ENCODE measurements around the gene TBXA2R. TPM values are rescaled to one million over a fixed set of nuclear protein-coding genes. Genes with fewer than 3 reads are reported as not detected.

TBXA2R gene
- total RNA-seq, 1 donor from 2014 or later = 0.39 TPM

DNA sequence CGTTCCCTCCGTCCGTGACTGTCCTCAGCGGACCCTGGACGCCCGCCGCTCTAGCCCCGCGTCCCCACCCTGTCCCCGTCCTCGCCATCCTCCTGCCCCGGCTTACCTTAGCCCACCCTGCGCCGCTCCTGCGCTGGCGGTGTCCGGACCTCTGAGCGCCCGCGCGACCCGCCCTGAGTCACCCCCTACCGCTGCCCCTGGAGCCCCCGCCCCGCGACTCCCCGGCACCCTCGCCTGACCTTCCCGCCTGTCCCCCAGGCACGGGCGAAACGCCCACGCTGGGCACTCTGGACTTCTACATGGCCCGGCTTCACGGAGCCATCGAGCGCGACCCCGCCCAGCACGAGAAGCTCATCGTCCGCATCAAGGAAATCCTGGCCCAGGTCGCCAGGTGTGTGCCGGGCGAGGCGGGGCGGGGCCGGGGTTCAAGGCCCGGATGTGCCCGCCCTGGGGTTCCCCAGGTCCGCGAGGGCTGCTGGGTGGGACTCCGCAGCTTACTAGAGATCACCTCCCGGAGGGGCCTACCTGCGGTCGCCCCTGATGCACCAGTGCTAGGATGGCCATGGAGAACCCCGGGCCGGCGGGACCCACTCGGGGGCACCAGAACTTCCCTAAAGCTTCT is 28.8 kb downstream of the TBXA2R start:
- H3K9me3 Mint-ChIP-seq (ENCODE audit: unreplicated experiment) = peaks cover 2% of the 10 kb centered on the region
- peaks cover 3% of the 10 kb centered on the region for H3K36me3 ChIP-seq (ENCODE audit: insufficient read depth, low read length)
- no peak overlapping the region for H3K4me3 Mint-ChIP-seq (ENCODE audit: unreplicated experiment)
- H3K4me3 ChIP-seq (ENCODE audit: insufficient read depth, low read depth, low read length) = no peak overlapping the region
- H2AFZ ChIP-seq (ENCODE audit: low read depth, low read length) = no peak overlapping the region
- peaks cover 6% of the 10 kb centered on the region for H3K79me2 ChIP-seq (ENCODE audit: insufficient read depth, low read length)
- H3K27me3 Mint-ChIP-seq (ENCODE audit: low read depth, unreplicated experiment) = peaks cover 7% of the 10 kb centered on the region
- H3K9ac ChIP-seq (ENCODE audit: low read length) = no peak overlapping the region
- no peak for TF ChIP-seq CTCF (IDR thresholded peaks at IDR 0.05; ENCODE audit: insufficient read depth, low read depth, low read length)
- TF ChIP-seq EZH2 (IDR thresholded peaks at IDR 0.05; ENCODE audit: insufficient read depth, low read length) = no peak
- H3K27ac Mint-ChIP-seq (ENCODE audit: unreplicated experiment) = no peak overlapping the region
- DNase-seq (ENCODE audit: low read depth) = no peak
- H3K27me3 ChIP-seq (ENCODE audit: insufficient read depth, low read length) = no peaks in the 10 kb centered on the region
- FAIRE-seq = no peak
- H3K4me2 ChIP-seq (ENCODE audit: low read length) = no peak overlapping the region
- peaks cover 15% of the 10 kb centered on the region for H3K4me1 Mint-ChIP-seq (ENCODE audit: low read depth, unreplicated experiment)
- peaks cover 24% of the 10 kb centered on the region for H3K4me1 ChIP-seq (ENCODE audit: insufficient read depth, low read length)
- H3K27ac ChIP-seq (ENCODE audit: low read depth, low read length) = no peak overlapping the region
- peaks cover 18% of the 10 kb centered on the region for H4K20me1 ChIP-seq (ENCODE audit: insufficient read depth, low read length)
- H3K36me3 Mint-ChIP-seq (ENCODE audit: low read depth, unreplicated experiment) = peaks cover 10% of the 10 kb centered on the region
- no peaks in the 10 kb centered on the region for H3K9me3 ChIP-seq (ENCODE audit: insufficient read depth, low read depth, low read length)

- H2AFZ ChIP-seq (ENCODE audit: low read depth, low read length) = no peak overlapping the region
- H3K9me3 Mint-ChIP-seq (ENCODE audit: unreplicated experiment) = peaks cover 2% of the 10 kb centered on the region
- H3K36me3 Mint-ChIP-seq (ENCODE audit: low read depth, unreplicated experiment) = peaks cover 10% of the 10 kb centered on the region
- no peaks in the 10 kb centered on the region for H3K9me3 ChIP-seq (ENCODE audit: insufficient read depth, low read depth, low read length)
- H3K4me2 ChIP-seq (ENCODE audit: low read length) = peak overlapping the region; percentile 73
- peaks cover 18% of the 10 kb centered on the region for H4K20me1 ChIP-seq (ENCODE audit: insufficient read depth, low read length)
- H3K36me3 ChIP-seq (ENCODE audit: insufficient read depth, low read length) = peaks cover 3% of the 10 kb centered on the region
- H3K4me1 Mint-ChIP-seq (ENCODE audit: low read depth, unreplicated experiment) = peaks cover 15% of the 10 kb centered on the region
- H3K27me3 ChIP-seq (ENCODE audit: insufficient read depth, low read length) = no peaks in the 10 kb centered on the region
- DNase-seq (ENCODE audit: low read depth) (peak; percentile 56), FAIRE-seq (no peak)
- peaks cover 29% of the 10 kb centered on the region for H3K4me1 ChIP-seq (ENCODE audit: insufficient read depth, low read length)
- H3K79me2 ChIP-seq (ENCODE audit: insufficient read depth, low read length) = peaks cover 6% of the 10 kb centered on the region
- no peak overlapping the region for H3K27ac Mint-ChIP-seq (ENCODE audit: unreplicated experiment)
- peak overlapping the region; percentile 7 for H3K9ac ChIP-seq (ENCODE audit: low read length)
- no peak for TF ChIP-seq CTCF (IDR thresholded peaks at IDR 0.05; ENCODE audit: insufficient read depth, low read depth, low read length)
- TF ChIP-seq EZH2 (IDR thresholded peaks at IDR 0.05; ENCODE audit: insufficient read depth, low read length) = no peak
- peak overlapping the region; percentile 62 for H3K4me3 Mint-ChIP-seq (ENCODE audit: unreplicated experiment)
- H3K4me3 ChIP-seq (ENCODE audit: insufficient read depth, low read depth, low read length) = no peak overlapping the region
- H3K27ac ChIP-seq (ENCODE audit: low read depth, low read length) = no peak overlapping the region
- peaks cover 7% of the 10 kb centered on the region for H3K27me3 Mint-ChIP-seq (ENCODE audit: low read depth, unreplicated experiment)
Observed at GRCh38 chr19:3576696-3577443, 29.8 kb downstream of the TBXA2R start.

Data from astrocyte (in vitro differentiated cells and primary cell).